Measurements from ENCODE around the gene SPPL2A. TPM values are rescaled to one million over a fixed set of nuclear protein-coding genes. Genes with fewer than 3 reads are reported as not detected.

Gene SPPL2A
- total and polyA plus RNA-seq, 10 of the 15 experiments (the other 5 are each of a cell fraction or from before 2014, with no cell fraction given): 11.3 to 83.8 (median 44.0) TPM

DNA sequence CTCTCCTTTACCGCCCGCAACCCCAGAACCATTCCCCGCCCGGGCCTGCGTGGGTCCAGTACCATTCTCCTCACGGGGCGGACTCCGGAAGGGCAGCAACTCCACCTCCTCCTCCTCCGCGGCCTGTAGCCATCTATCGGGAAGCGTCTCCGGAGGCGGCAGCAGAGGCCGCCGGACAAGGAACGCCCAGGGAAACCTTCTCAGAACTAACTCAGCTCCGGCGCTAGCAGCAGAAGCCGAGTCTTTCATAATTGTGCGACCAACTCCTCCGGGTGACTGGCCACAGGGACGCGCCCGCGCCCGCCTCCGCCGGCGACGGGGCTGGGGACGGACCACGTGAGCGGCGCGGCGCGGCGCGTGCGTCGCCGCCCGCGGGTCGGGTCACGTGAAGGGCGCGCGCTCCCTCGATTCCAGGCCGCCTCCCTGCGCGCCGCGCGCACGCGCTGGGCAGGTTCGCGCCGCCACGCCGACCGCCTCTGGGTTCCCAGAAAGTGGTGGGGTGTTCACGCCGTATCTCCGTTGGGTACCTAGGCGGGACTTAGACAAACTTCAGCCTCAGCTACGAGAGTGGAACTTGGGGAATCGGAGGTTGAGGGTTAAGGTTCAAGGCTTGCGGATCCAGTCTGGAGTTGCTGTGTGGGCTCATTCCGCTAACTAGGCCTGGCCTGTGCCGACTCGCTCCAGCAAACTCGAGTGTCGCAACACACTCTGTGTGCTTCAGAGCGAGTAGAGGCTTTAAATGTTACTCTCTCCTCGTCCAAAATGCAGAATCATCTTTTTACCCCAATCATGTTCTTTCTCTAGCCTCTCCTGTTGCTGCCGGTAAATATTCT is 78.8 kb downstream of the SPPL2A start, which contains the start of gene TRPM7 (continued):
- TF ChIP-seq CTCF (IDR thresholded peaks at IDR 0.05 in 2 of 3, conservative IDR thresholded peaks at IDR 0.05 in 1 of 3; ENCODE audit: control insufficient read depth in 2 of 3, extremely low read depth in 1 of 3, insufficient read depth in 1 of 3, low read depth in 3 of 3, low read length in 3 of 3): no peak
- no peak for TF ChIP-seq SUPT20H (IDR thresholded peaks at IDR 0.05; ENCODE audit: borderline replicate concordance, control insufficient read depth, low read depth, low read length)
- no peak for TF ChIP-seq NFYA (IDR thresholded peaks at IDR 0.05; ENCODE audit: borderline replicate concordance, low read depth, low read length)
- no peak for TF ChIP-seq TCF7 (IDR thresholded peaks at IDR 0.05; ENCODE audit: borderline replicate concordance)

DNA sequence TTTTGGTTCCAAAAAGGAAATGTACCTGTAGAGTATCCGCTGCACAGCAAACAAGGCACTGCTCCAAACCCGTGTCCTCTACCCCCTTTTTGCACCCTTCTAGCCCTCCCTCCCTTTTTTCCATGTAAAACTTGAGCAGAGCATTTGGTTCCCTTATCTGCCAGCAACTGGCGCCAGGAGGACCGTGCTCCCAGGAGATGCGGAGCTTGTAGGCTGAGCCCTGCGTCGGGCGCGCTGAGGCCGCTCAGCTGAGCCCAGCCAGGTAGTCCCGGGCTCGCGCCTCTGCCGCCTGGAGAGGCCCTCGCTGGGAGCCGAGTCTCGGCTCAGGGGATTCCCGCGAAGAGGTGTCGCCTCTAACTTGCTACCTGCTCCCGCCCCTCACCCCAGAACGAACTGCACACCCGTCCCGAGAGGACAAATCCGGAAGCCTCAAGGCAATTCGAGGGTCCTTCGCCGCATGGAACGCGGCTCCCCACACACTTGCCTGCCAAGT is 79.5 kb downstream of the SPPL2A start:
- TF ChIP-seq, protein P1, sequence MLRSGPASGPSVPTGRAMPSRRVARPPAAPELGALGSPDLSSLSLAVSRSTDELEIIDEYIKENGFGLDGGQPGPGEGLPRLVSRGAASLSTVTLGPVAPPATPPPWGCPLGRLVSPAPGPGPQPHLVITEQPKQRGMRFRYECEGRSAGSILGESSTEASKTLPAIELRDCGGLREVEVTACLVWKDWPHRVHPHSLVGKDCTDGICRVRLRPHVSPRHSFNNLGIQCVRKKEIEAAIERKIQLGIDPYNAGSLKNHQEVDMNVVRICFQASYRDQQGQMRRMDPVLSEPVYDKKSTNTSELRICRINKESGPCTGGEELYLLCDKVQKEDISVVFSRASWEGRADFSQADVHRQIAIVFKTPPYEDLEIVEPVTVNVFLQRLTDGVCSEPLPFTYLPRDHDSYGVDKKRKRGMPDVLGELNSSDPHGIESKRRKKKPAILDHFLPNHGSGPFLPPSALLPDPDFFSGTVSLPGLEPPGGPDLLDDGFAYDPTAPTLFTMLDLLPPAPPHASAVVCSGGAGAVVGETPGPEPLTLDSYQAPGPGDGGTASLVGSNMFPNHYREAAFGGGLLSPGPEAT (IDR thresholded peaks at IDR 0.05; ENCODE audit: low read depth): peak; percentile 50
- TF ChIP-seq MLLT1 (IDR thresholded peaks at IDR 0.05) (peak; percentile 13; the same call in 1 of the 2 replicates), SMAD5 (IDR thresholded peaks at IDR 0.05; ENCODE audit: low read depth) (0 out of 2 replicates have a peak, but pooled peaks have one; percentile 66), HDGF (IDR thresholded peaks at IDR 0.05) (peak; percentile 67), SIN3A (IDR thresholded peaks at IDR 0.05; ENCODE audit: low read depth, low read length) (peak; percentile 30), WRNIP1 (IDR thresholded peaks at IDR 0.05; ENCODE audit: borderline replicate concordance, low read depth, low read length) (no peak)
- TF ChIP-seq, protein P2, sequence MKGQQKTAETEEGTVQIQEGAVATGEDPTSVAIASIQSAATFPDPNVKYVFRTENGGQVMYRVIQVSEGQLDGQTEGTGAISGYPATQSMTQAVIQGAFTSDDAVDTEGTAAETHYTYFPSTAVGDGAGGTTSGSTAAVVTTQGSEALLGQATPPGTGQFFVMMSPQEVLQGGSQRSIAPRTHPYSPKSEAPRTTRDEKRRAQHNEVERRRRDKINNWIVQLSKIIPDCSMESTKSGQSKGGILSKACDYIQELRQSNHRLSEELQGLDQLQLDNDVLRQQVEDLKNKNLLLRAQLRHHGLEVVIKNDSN (IDR thresholded peaks at IDR 0.05; ENCODE audit: borderline replicate concordance, extremely low read length, insufficient read depth, low read depth, low read length): no peak
- Histone ChIP-seq H3K27me3 (replicated peaks in 1 of 2; ENCODE audit: control insufficient read depth in 2 of 2, insufficient read depth in 2 of 2, low read length in 1 of 2) (no peaks in the 10 kb centered on the region), H3K36me3 (ENCODE audit: control insufficient read depth in 2 of 2, insufficient read depth in 2 of 2, low read length in 1 of 2) (peaks cover 0 to 8% of the 10 kb centered on the region in 2 experiments; a peak in 1 of 4 replicates), H3K79me2 (ENCODE audit: control insufficient read depth, insufficient read depth, low read length) (peaks cover 59% of the 10 kb centered on the region), H4K20me1 (ENCODE audit: control insufficient read depth, insufficient read depth) (no peaks in the 10 kb centered on the region), H3K4me1 (ENCODE audit: control insufficient read depth, insufficient read depth, low read length) (peaks cover 3% of the 10 kb centered on the region), H3K9me3 (replicated peaks; ENCODE audit: control insufficient read depth, insufficient read depth, low read length) (no peaks in the 10 kb centered on the region), H3K9ac (ENCODE audit: control insufficient read depth, insufficient read depth, low read length) (peak overlapping the region; percentile 96), H3K27ac (ENCODE audit: control insufficient read depth, insufficient read depth) (peak overlapping the region; percentile 86), H3K4me2 (ENCODE audit: control insufficient read depth, insufficient read depth) (peak overlapping the region; percentile 71), H3K4me3 (peak overlapping the region; percentile 91), H2AFZ (ENCODE audit: control insufficient read depth, low read depth, low read length) (peak overlapping the region; percentile 91)
- ChIA-PET POLR2A (interaction anchor here (0.6 kb wide), 1 partner anchor 200 kb away, joined by 3 read pairs; no protein-coding TSS in a partner anchor), RAD21 (ENCODE audit: unreplicated experiment) (interaction anchor here (1.0 to 1.3 kb wide), 5 partner anchors 13 to 333 kb away, joined by 3 to 4 read pairs (median 3); no protein-coding TSS in a partner anchor), SMC1A (ENCODE audit: uncharacterized antibody, unreplicated experiment) (interaction anchor here (0.6 to 2.0 kb wide), 3 partner anchors 9 to 789 kb away, joined by 3 to 4 read pairs (median 3); no protein-coding TSS in a partner anchor), CTCF (interaction anchor here (3.9 kb wide), 1 partner anchor 10 kb away, joined by 20 read pairs; no protein-coding TSS in a partner anchor)
- in situ Hi-C loops (cut with MboI): loop anchor here (5.0 kb wide), 1 partner anchor 196 kb away; no protein-coding TSS in a partner anchor
- 2% methylated on average over 30 of the region's 30 CpGs for WGBS (ENCODE audit: insufficient coverage, insufficient replicate concordance, low lambda C conversion rate, missing lambda C conversion rate)
- TSS peak; percentile 86 for BruUV-seq (replicated peaks)
- ATAC-seq (peak; percentile 85), FAIRE-seq (no peak), DNase-seq (ENCODE audit: low read depth, low spot score) (peak; percentile 26)
- intact Hi-C loops (cut with micrococcal nuclease; ENCODE audit: unreplicated experiment): loop anchor here (2.0 kb wide), 1 partner anchor 79 kb away; the partner anchor contains the start of gene SPPL2A

Data from GM12878 (cell line).